Right atrium auricular region (tissue), 2 donors: ENCODE results near the gene MANSC1. TPM values are rescaled to one million over a fixed set of nuclear protein-coding genes. Genes with fewer than 3 reads are reported as not detected.

Experiments used
- DNase-seq: peaks from one replicate; pipeline ENCODE4 v3.0.0-alpha.2; 2019; ENCODE audit warnings: low spot score
- H3K27ac ChIP-seq, 2 donors: fragments of 200-600 bp; sonication (generic); 1 replicate in 1 of 2; 2 replicates in 1 of 2; pipeline ENCODE4 v1.5.1; 2016 to 2019
- H3K27me3 ChIP-seq, 2 donors: fragments of 200-600 bp; sonication (generic); one replicate each; pipeline versions ENCODE4 v1.5.1 to v1.6.0; 2017 to 2019
- H3K36me3 ChIP-seq: fragments of 200-600 bp; sonication (generic); one replicate; pipeline ENCODE4 v1.5.1; 2016
- H3K4me1 ChIP-seq, 2 donors: fragments of 200-600 bp; sonication (generic); one replicate each; pipeline versions ENCODE4 v1.5.1 to v1.6.0; 2017 to 2019
- H3K4me3 ChIP-seq, 2 donors: fragments of 200-600 bp; sonication (generic); 1 replicate in 1 of 2; 2 replicates in 1 of 2; pipeline ENCODE4 v1.5.1; 2017 to 2019; ENCODE audit warnings: mild to moderate bottlenecking in 1 of 2, moderate library complexity in 1 of 2
- H3K9me3 ChIP-seq, 2 donors: fragments of 200-600 bp; sonication (generic); one replicate each; pipeline ENCODE4 v1.5.1; 2019
- CTCF ChIP-seq, 2 donors: fragments of 200-600 bp; sonication (generic); IDR thresholded peaks; one replicate each; pipeline ENCODE4 v1.5.1; 2019; ENCODE audit warnings: antibody characterized with exemption in 2 of 2
- total RNA-seq, 2 donors: library from RNA; depleted of rRNA; stranded (reverse); fragments of >200 nt; gene quantifications; one replicate each; pipeline ENCODE4 v1.1.0, GENCODE V29; 2016

Gene MANSC1
- total RNA-seq, 2 donors from 2014 or later: 16.5 to 28.0 TPM

- H3K4me1 ChIP-seq: peaks cover 0 to 4% of the 10 kb centered on the region in 2 donors
Measured at GRCh38 chr12:12367482-12367998, 17.5 kb upstream of the MANSC1 start.

GRCh38 chr12:12366701-12367481 is 16.8 kb upstream of the MANSC1 start:
- TF ChIP-seq CTCF (IDR thresholded peaks at IDR 0.05): no peak
- no peak for DNase-seq
- Histone ChIP-seq H3K9me3 (no peaks in the 10 kb centered on the region), H3K27ac (no peak overlapping the region), H3K4me1 (peaks cover 0 to 4% of the 10 kb centered on the region in 2 donors), H3K27me3 (no peaks in the 10 kb centered on the region), H3K4me3 (no peak overlapping the region), H3K36me3 (peaks cover 8% of the 10 kb centered on the region)

More at GRCh38 chr12:12367482-12367998, 17.5 kb upstream of the MANSC1 start:
- TF ChIP-seq CTCF (IDR thresholded peaks at IDR 0.05): no peak
- no peaks in the 10 kb centered on the region for H3K27me3 ChIP-seq
- H3K4me3 ChIP-seq: no peak overlapping the region
- no peak overlapping the region for H3K27ac ChIP-seq
- peaks cover 7% of the 10 kb centered on the region for H3K36me3 ChIP-seq
- no peaks in the 10 kb centered on the region for H3K9me3 ChIP-seq
- no peak for DNase-seq

- TF ChIP-seq CTCF (IDR thresholded peaks at IDR 0.05): no peak
- Histone ChIP-seq H3K9me3 (no peaks in the 10 kb centered on the region), H3K36me3 (peaks cover 8% of the 10 kb centered on the region), H3K27ac (no peak overlapping the region), H3K4me3 (no peak overlapping the region), H3K27me3 (no peaks in the 10 kb centered on the region), H3K4me1 (peaks cover 0 to 4% of the 10 kb centered on the region in 2 donors)
- DNase-seq: no peak
Measured at GRCh38 chr12:12365931-12366431, 15.9 kb upstream of the MANSC1 start.

GRCh38 chr12:12365446-12365802 is 15.4 kb upstream of the MANSC1 start:
- Histone ChIP-seq H3K27ac (no peak overlapping the region), H3K4me3 (no peak overlapping the region), H3K4me1 (peaks cover 0 to 4% of the 10 kb centered on the region in 2 donors), H3K27me3 (no peaks in the 10 kb centered on the region), H3K36me3 (peaks cover 8% of the 10 kb centered on the region), H3K9me3 (no peaks in the 10 kb centered on the region)
- DNase-seq: no peak
- no peak for TF ChIP-seq CTCF (IDR thresholded peaks at IDR 0.05)

GRCh38 chr12:12364787-12365445 is 14.9 kb upstream of the MANSC1 start:
- no peak overlapping the region for H3K27ac ChIP-seq
- H3K4me1 ChIP-seq: peaks cover 0 to 4% of the 10 kb centered on the region in 2 donors
- H3K27me3 ChIP-seq: no peaks in the 10 kb centered on the region
- no peak for TF ChIP-seq CTCF (IDR thresholded peaks at IDR 0.05)
- no peak overlapping the region for H3K4me3 ChIP-seq
- H3K9me3 ChIP-seq: no peaks in the 10 kb centered on the region
- H3K36me3 ChIP-seq: peaks cover 8% of the 10 kb centered on the region
- no peak for DNase-seq
